Activated naive CD4-positive, alpha-beta T cell (primary cell): ENCODE measurements around the gene ATP6V1E1.
"Not testable (repeated sequence)": the region's sequence is repeated elsewhere in the genome, so short reads cannot be mapped to it uniquely, and the experiment has no call there.

Experiments used
- DNase-seq, 4 experiments: peaks; one replicate each; lab custom pipeline; 2025; lab: John Stamatoyannopoulos, UW

ATP6V1E1 gene

GRCh38 chr22:17581056-17581455 lies 47.5 kb downstream of the ATP6V1E1 start:
- no peak for DNase-seq

GRCh38 chr22:17580441-17581031 lies 48.0 kb downstream of the ATP6V1E1 start:
- no peak for DNase-seq

GRCh38 chr22:17579535-17579981 lies 49.0 kb downstream of the ATP6V1E1 start:
- no peak for DNase-seq

GRCh38 chr22:17578136-17578754 lies 50.3 kb downstream of the ATP6V1E1 start:
- no peak for DNase-seq

GRCh38 chr22:17576470-17576869 lies 52.1 kb downstream of the ATP6V1E1 start:
- DNase-seq: no peak

- no peak for DNase-seq
Measured at GRCh38 chr22:17575681-17576080, 52.9 kb downstream of the ATP6V1E1 start.

- DNase-seq: no peak
Measured at GRCh38 chr22:17575151-17575550, 53.4 kb downstream of the ATP6V1E1 start.

GRCh38 chr22:17570851-17571631 lies 57.5 kb downstream of the ATP6V1E1 start:
- DNase-seq: no peak

- no peak for DNase-seq
Measured at GRCh38 chr22:17569971-17570511, 58.5 kb downstream of the ATP6V1E1 start.

GRCh38 chr22:17566776-17567175 lies 61.8 kb downstream of the ATP6V1E1 start:
- no peak for DNase-seq

- DNase-seq: not testable (repeated sequence)
Measured at GRCh38 chr22:17566016-17566687, 62.4 kb downstream of the ATP6V1E1 start.

- no peak for DNase-seq
Measured at GRCh38 chr22:17563936-17564391, 64.6 kb downstream of the ATP6V1E1 start.

- no peak for DNase-seq
Measured at GRCh38 chr22:17562906-17563870, 65.4 kb downstream of the ATP6V1E1 start, which contains the start of gene SLC25A18. SLC25A18 (plus strand) TSS chr22:17563498; CDS start chr22:17579945, 16,447 bp downstream.

- DNase-seq: no peak
Measured at GRCh38 chr22:17559188-17559587, 69.4 kb downstream of the ATP6V1E1 start.

GRCh38 chr22:17554814-17555213 lies 73.7 kb downstream of the ATP6V1E1 start:
- no peak for DNase-seq

- no peak for DNase-seq
Measured at GRCh38 chr22:17552737-17553136, 75.8 kb downstream of the ATP6V1E1 start.

- DNase-seq: no peak
Measured at GRCh38 chr22:17549655-17550054, 78.9 kb downstream of the ATP6V1E1 start.

GRCh38 chr22:17549183-17549582 lies 79.4 kb downstream of the ATP6V1E1 start:
- no peak for DNase-seq

GRCh38 chr22:17548756-17549035 lies 79.9 kb downstream of the ATP6V1E1 start:
- no peak for DNase-seq

- no peak for DNase-seq
Measured at GRCh38 chr22:17548010-17548755, 80.4 kb downstream of the ATP6V1E1 start.
